Glutamatergic neuron (in vitro differentiated cells): ENCODE measurements around the gene ZNF354B. TPM values are rescaled to one million over a fixed set of nuclear protein-coding genes. Genes with fewer than 3 reads are reported as not detected.
"Not testable (repeated sequence)": the region's sequence is repeated elsewhere in the genome, so short reads cannot be mapped to it uniquely, and the experiment has no call there.

Experiments used
- DNase-seq: peaks from one replicate; pipeline ENCODE4 v3.0.0; 2022
- H3K27ac Mint-ChIP-seq: one replicate; pipeline ENCODE4 v1.8.0; 2020; ENCODE audit warnings: mild to moderate bottlenecking, mixed read lengths, inconsistent platforms; ENCODE audit not compliant: unreplicated experiment
- H3K27me3 Mint-ChIP-seq: one replicate; pipeline ENCODE4 v1.8.0; 2020; ENCODE audit warnings: mild to moderate bottlenecking, moderate library complexity, mixed read lengths, inconsistent platforms; ENCODE audit not compliant: unreplicated experiment
- H3K36me3 Mint-ChIP-seq: one replicate; pipeline ENCODE4 v1.8.0; 2020; ENCODE audit warnings: mild to moderate bottlenecking, mixed read lengths, inconsistent platforms; ENCODE audit not compliant: unreplicated experiment
- H3K4me1 Mint-ChIP-seq: one replicate; pipeline ENCODE4 v1.8.0; 2020; ENCODE audit warnings: mild to moderate bottlenecking, low read depth, mixed read lengths, inconsistent platforms; ENCODE audit not compliant: unreplicated experiment
- H3K4me3 Mint-ChIP-seq: one replicate; pipeline ENCODE4 v1.8.0; 2020; ENCODE audit warnings: mild to moderate bottlenecking, mixed read lengths, inconsistent platforms; ENCODE audit not compliant: unreplicated experiment
- H3K9me3 Mint-ChIP-seq: one replicate; pipeline ENCODE4 v1.8.0; 2020; ENCODE audit warnings: mild to moderate bottlenecking, moderate library complexity, mixed read lengths, inconsistent platforms; ENCODE audit not compliant: unreplicated experiment
- total RNA-seq: library from RNA; stranded (reverse); fragmentation: NEBNext Ultra II Directional; extraction: Animal tissue kit (Norgen Biotek cat#: 25700); gene quantifications from one replicate; pipeline ENCODE4 v1.2.1, GENCODE V29; 2021; ENCODE audit not compliant: unreplicated experiment
- TF ChIP-seq, protein P1 (sequence below): fragments of 200-600 bp; sonication (generic); IDR thresholded peaks from one replicate; pipeline ENCODE4 v1.5.0; 2021; ENCODE audit not compliant: partially characterized antibody, unreplicated experiment

The ZNF354B gene
- total RNA-seq, 1 donor from 2014 or later: 18.0 TPM

DNA sequence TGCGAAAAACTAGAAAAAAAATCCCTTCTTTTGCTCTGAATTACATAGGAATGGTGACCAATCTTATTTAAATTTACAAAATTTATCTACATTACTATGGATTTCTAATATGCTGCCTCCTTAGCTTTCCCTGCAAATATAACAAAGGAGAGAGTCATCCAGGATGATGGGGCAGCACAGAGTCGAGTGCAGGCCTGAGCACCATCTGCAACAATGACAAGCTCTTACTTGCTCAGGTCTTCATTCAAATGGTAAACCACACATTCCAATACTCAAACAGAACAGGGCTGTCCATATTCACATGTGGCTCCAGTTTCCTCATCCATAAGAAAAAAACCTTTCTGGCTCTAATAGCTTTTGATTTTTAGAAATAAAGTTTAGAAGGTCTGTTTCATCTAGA, 33.5 kb upstream of the ZNF354B start:
- H3K4me1 Mint-ChIP-seq: peaks cover 5% of the 10 kb centered on the region
- no peak for DNase-seq
- TF ChIP-seq, protein P1, sequence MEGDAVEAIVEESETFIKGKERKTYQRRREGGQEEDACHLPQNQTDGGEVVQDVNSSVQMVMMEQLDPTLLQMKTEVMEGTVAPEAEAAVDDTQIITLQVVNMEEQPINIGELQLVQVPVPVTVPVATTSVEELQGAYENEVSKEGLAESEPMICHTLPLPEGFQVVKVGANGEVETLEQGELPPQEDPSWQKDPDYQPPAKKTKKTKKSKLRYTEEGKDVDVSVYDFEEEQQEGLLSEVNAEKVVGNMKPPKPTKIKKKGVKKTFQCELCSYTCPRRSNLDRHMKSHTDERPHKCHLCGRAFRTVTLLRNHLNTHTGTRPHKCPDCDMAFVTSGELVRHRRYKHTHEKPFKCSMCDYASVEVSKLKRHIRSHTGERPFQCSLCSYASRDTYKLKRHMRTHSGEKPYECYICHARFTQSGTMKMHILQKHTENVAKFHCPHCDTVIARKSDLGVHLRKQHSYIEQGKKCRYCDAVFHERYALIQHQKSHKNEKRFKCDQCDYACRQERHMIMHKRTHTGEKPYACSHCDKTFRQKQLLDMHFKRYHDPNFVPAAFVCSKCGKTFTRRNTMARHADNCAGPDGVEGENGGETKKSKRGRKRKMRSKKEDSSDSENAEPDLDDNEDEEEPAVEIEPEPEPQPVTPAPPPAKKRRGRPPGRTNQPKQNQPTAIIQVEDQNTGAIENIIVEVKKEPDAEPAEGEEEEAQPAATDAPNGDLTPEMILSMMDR: no peak

DNA sequence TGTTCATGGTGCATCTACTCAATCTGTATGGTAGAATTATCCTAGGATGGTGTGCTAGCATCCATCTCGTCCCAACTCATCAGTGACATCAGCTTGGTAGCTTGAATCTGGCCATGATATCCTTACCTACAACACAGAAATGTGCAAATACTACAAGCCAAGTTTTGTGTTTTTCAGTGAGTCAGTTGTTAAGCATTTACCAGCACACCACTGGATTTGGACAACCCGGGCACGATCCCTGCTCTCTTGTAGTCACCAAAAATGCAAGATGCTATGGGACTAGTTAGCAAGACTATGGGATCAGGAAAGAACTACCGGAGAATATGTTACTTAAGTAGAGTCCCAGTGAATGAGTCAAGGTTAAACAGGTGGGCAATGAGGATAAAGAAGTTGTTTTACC, 32.1 kb upstream of the ZNF354B start:
- TF ChIP-seq, protein P1: no peak
- peaks cover 5% of the 10 kb centered on the region for H3K4me1 Mint-ChIP-seq

More for the DNA sequence above, 33.5 kb upstream of the ZNF354B start:
- H3K4me3 Mint-ChIP-seq: no peak overlapping the region
- H3K27ac Mint-ChIP-seq: no peak overlapping the region
- H3K36me3 Mint-ChIP-seq: no peaks in the 10 kb centered on the region
- no peaks in the 10 kb centered on the region for H3K9me3 Mint-ChIP-seq
- H3K27me3 Mint-ChIP-seq: peaks cover 2% of the 10 kb centered on the region

DNA sequence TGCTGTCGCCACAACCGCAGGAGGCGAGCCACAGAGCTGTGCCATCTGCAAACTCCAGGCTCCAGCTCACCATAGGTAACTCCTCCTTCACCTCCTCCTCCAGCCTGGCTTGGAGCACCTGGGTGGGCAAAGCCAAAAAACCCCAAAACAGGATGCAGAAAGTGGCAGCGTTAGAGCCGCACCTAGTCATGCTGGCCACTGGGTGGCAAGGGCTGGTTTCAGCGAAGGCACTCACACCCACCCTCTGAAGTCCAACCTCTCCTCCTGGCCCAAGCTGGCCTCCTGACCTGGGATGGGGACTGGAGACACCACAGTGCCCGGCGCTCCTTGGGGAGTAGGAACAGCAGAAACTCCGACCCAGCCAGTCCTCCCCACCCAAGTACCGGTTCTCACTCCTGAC, 28.7 kb upstream of the ZNF354B start:
- TF ChIP-seq, protein P1: no peak
- no peak overlapping the region for H3K4me3 Mint-ChIP-seq
- peaks cover 3% of the 10 kb centered on the region for H3K9me3 Mint-ChIP-seq
- H3K36me3 Mint-ChIP-seq: no peaks in the 10 kb centered on the region
- H3K4me1 Mint-ChIP-seq: peaks cover 5% of the 10 kb centered on the region
- no peak for DNase-seq
- no peak overlapping the region for H3K27ac Mint-ChIP-seq
- no peaks in the 10 kb centered on the region for H3K27me3 Mint-ChIP-seq

More for the DNA sequence above, 32.1 kb upstream of the ZNF354B start:
- H3K4me3 Mint-ChIP-seq: no peak overlapping the region
- peaks cover 2% of the 10 kb centered on the region for H3K27me3 Mint-ChIP-seq
- no peak for DNase-seq
- peaks cover 2% of the 10 kb centered on the region for H3K9me3 Mint-ChIP-seq
- no peak overlapping the region for H3K27ac Mint-ChIP-seq
- no peaks in the 10 kb centered on the region for H3K36me3 Mint-ChIP-seq

DNA sequence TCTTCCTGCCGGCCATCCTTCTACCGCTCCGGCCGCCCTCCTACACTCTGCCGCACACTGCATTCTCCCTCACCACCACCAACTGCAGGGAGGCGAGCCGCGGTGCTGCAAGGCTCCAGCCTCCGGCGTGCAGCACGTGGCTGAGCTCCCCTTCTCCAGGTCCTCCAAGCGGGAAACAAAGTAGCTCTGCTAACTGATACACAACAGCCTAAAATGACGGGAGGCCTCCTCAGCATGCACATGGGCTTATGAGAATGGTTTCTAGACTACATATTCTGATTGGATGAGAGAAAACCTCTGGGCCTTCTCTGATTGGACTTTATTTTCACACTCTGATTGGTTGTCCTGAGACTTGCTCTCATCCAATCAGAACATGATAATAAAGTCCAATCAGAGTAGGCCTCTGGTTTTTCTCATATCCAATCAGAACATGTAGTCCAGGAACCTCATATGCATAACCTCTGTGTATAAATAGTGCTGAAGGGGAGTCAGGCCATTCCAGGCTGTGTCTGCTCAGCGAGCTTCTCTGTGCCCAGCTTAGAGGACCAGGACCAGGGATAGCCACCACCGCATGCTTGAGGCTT, 27.0 kb upstream of the ZNF354B start:
- no peak overlapping the region for H3K4me3 Mint-ChIP-seq

DNA sequence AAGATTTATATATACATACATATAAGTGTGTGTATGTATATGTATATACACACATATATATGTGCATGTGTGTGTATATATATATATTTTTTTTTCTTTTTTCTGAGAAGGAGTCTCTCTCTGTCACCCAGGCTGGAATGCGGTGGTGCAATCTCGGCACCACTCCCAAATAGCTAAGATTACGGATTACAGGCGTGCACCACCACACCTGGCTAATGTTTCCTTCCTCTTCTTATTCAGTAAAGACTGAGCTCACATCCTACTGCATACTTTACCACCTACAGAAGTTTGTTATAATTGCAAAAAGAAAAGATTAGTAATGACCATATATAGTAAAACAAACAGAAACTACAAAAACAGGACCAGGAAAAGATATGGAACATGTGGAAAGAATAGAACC, 23.1 kb upstream of the ZNF354B start:
- TF ChIP-seq, protein P1: no peak
- Mint-ChIP-seq H3K36me3 (no peaks in the 10 kb centered on the region), H3K4me1 (no peaks in the 10 kb centered on the region), H3K27me3 (peaks cover 5% of the 10 kb centered on the region), H3K9me3 (peaks cover 6% of the 10 kb centered on the region), H3K27ac (no peak overlapping the region), H3K4me3 (no peak overlapping the region)
- no peak for DNase-seq

More for the DNA sequence above, 27.0 kb upstream of the ZNF354B start:
- DNase-seq: no peak
- Mint-ChIP-seq H3K9me3 (peaks cover 5% of the 10 kb centered on the region), H3K36me3 (no peaks in the 10 kb centered on the region), H3K27ac (peak overlapping the region; percentile 22), H3K4me1 (peaks cover 5% of the 10 kb centered on the region), H3K27me3 (no peaks in the 10 kb centered on the region)
- TF ChIP-seq, protein P1: no peak

DNA sequence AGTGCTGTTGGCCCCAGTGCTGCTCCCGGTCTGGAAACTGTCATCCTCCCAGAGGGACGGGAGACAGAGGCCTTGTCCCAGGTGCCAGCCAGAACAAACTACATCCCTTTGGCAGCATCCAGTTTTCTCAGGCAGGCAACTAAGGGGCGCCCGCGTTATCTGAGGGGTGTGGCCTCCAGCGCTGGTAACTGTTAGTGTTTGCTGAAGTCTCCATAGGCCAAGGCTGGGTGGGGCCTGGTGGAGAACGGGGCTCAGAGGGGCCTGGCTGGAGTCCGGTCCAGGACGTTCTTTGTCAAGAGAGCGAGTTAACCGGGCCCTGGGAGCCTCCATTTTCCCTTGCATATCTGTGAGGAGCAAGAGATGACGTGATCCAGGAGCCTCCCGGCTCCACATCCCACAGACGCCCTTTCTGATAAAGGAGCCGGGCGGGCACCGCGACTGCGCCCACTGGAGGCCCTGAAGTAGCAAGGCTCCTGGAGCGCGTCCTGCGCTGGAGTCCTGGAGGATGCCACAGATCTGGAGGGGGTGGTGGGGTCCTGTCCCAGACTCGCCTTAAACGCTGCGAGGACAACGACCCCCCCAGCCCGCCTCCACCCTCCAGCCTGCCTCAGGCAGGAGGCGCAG, 20.9 kb upstream of the ZNF354B start:
- H3K27ac Mint-ChIP-seq, H3K9me3 Mint-ChIP-seq, H3K4me3 Mint-ChIP-seq: not testable (repeated sequence)

More for the DNA sequence above, 20.9 kb upstream of the ZNF354B start:
- not testable (repeated sequence) for DNase-seq, H3K4me1 Mint-ChIP-seq, H3K27me3 Mint-ChIP-seq, H3K36me3 Mint-ChIP-seq
